GM18519 (cell line): ENCODE data around the gene TP53TG5.

Experiments
- ATAC-seq: cut with Tn5 transposase; IDR thresholded peaks from one replicate; pipeline ENCODE4 v1.9.1; 2021; ENCODE audit warnings: mild to moderate bottlenecking, moderate library complexity; ENCODE audit not compliant: unreplicated experiment, low FRiP score

The TP53TG5 gene

GRCh38 chr20:45406260-45407066 lies 28.3 kb upstream of the TP53TG5 start:
- ATAC-seq, result no peak

GRCh38 chr20:45405571-45406259 lies 27.6 kb upstream of the TP53TG5 start:
- no peak for ATAC-seq

- ATAC-seq, result no peak
Observed at GRCh38 chr20:45404438-45404837, 26.3 kb upstream of the TP53TG5 start.

GRCh38 chr20:45402946-45403345 lies 24.8 kb upstream of the TP53TG5 start:
- no peak for ATAC-seq

- no peak for ATAC-seq
Observed at GRCh38 chr20:45400346-45401031, 22.4 kb upstream of the TP53TG5 start.

GRCh38 chr20:45399018-45399417 lies 20.9 kb upstream of the TP53TG5 start:
- no peak for ATAC-seq

GRCh38 chr20:45395114-45395415 lies 16.9 kb upstream of the TP53TG5 start:
- ATAC-seq, result no peak

- no peak for ATAC-seq
Observed at GRCh38 chr20:45394221-45395113, 16.3 kb upstream of the TP53TG5 start.

- ATAC-seq, result no peak
Observed at GRCh38 chr20:45392733-45393132, 14.6 kb upstream of the TP53TG5 start.

GRCh38 chr20:45391559-45391958 lies 13.4 kb upstream of the TP53TG5 start:
- no peak for ATAC-seq

- ATAC-seq, result no peak
Observed at GRCh38 chr20:45390931-45391330, 12.8 kb upstream of the TP53TG5 start.

- no peak for ATAC-seq
Observed at GRCh38 chr20:45387274-45387673, 9.1 kb upstream of the TP53TG5 start.

GRCh38 chr20:45377269-45377668 lies 856 bp downstream of the TP53TG5 start:
- no peak for ATAC-seq

- no peak for ATAC-seq
Observed at GRCh38 chr20:45374966-45375365, 3.2 kb downstream of the TP53TG5 start.

GRCh38 chr20:45374101-45374467 lies 4.0 kb downstream of the TP53TG5 start:
- no peak for ATAC-seq

GRCh38 chr20:45373353-45374100 lies 4.6 kb downstream of the TP53TG5 start:
- peak; percentile 59 for ATAC-seq

- no peak for ATAC-seq
Observed at GRCh38 chr20:45372646-45373352, 5.3 kb downstream of the TP53TG5 start.

- no peak for ATAC-seq
Observed at GRCh38 chr20:45372241-45372640, 5.9 kb downstream of the TP53TG5 start.

- ATAC-seq, result no peak
Observed at GRCh38 chr20:45370571-45371160, 7.5 kb downstream of the TP53TG5 start.
